Activated naive CD4-positive, alpha-beta T cell (primary cell): Measurements from ENCODE around the gene CENPN.
A peak's percentile ranks its signal among the peaks of the same experiment; 100 is the strongest.

Source experiments
- DNase-seq, 4 experiments: peaks; one replicate each; lab custom pipeline; 2025; lab: John Stamatoyannopoulos, UW

Gene CENPN

DNA sequence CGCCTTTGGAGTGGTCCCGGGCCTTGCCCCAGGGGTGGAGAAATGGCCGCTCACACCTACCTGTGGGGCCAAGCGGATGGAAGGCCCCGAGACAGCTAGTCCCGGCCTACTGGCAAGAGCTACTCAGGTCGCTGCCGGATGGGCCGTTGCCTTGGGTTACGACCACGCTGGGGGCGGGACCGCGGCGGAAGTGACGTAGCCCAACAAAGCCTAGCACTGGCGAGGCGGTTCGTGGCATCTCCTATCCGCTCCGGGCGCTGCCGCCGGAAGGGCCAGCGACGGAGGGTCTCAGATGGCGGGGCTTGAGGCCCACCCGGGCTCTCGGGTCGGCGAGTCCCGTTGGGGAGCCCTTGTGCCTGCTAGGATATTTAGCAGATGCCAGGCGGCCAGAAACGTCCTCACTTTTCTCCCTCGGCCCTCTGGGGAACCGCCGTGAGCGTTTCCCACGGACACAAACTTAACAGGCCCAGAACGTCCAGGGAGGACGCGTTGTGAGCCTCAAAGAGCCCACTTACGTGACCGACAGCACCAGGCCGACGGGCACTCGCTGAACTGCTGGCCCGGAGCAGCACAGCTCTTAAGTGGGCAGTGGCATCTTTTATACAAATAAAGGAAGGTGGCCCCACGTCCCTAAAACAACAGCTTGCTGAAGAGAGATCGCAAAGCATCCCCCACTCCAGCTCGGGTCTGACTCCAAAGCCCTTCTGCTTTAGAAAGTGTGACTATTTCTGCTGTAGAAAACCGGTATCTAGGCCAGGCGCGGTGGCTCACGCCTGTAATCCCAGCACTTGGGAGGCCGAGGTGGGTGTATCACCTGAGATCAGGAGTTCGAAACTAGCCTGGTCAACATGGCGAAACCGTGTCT is 70.3 kb downstream of the CENPN start, which contains the start of gene C16orf46:
C16orf46 (minus strand) TSS at position 163 of the 865 bp plus-strand sequence. CDS start 13,283 bp downstream, outside the sequence.
- peak; percentile 90 to 97 (median 96) for DNase-seq

DNA sequence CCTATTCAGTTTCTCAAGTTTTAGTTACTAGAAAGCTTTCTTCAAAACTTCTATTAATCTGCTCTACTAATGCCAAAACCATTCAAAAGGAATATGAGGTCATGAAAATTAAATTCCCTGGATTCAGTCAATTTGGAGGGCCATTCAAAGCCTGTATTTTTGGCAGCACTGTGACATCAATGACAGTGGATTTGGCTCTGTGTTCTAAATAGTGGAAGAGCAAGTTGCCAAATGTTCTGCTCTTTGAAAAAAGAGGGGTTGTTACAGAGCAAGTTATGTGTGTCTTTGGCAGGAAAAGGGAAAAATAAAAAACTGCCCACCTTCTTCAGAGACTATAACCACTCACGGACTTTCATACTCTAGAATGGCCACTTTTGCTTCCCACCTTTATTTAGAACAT is 73.2 kb downstream of the CENPN start:
- no peak for DNase-seq

DNA sequence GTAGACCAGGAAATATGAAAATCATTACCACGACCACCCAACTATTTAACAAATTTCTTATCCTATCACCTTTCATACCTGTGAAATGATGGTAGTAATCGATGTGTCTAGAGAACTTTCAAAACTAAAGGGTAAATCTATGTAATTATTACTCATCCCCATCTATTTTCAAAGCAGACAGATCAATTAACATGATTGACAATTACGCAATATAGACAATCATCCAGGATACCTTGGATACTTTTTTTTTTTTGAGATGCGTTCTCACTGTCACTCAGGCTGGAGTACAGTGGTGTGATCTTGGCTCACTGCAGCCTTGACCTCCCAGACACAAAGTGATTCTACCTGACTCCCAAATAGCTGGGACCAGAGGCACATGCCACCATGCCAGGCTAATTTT is 74.0 kb downstream of the CENPN start:
- DNase-seq, result no peak
